Thyroid gland (tissue), 4 donors: Measurements from ENCODE around the gene C19orf38. TPM values are rescaled to one million over a fixed set of nuclear protein-coding genes. Genes with fewer than 3 reads are reported as not detected.
A peak's percentile ranks its signal among the peaks of the same experiment; 100 is the strongest.
"Not testable (repeated sequence)": the region's sequence is repeated elsewhere in the genome, so short reads cannot be mapped to it uniquely, and the experiment has no call there.

ENCODE experiments used
- DNase-seq, 2 donors: peaks; one replicate each; pipeline ENCODE4 v3.0.0-alpha.2; 2019
- H3K27ac ChIP-seq, 3 donors: fragments of 200-600 bp; sonication (generic); 1 replicate in 2 of 3; 2 replicates in 1 of 3; pipeline ENCODE4 v1.5.1; 2016 to 2019; ENCODE audit warnings: mild to moderate bottlenecking in 1 of 3, moderate library complexity in 1 of 3
- H3K27me3 ChIP-seq: fragments of 200-600 bp; sonication (generic); one replicate; pipeline ENCODE4 v1.5.1; 2019
- H3K36me3 ChIP-seq, 2 donors: fragments of 200-600 bp; sonication (generic); one replicate each; pipeline ENCODE4 v1.5.1; 2016 to 2019
- H3K4me1 ChIP-seq, 2 donors: fragments of 200-600 bp; sonication (generic); one replicate each; pipeline ENCODE4 v1.5.1; 2017 to 2019
- H3K4me3 ChIP-seq, 3 donors: fragments of 200-600 bp; sonication (generic); replicated peaks in 1 of 3; 1 replicate in 2 of 3; 2 replicates in 1 of 3; pipeline ENCODE4 v1.5.1; 2016; ENCODE audit warnings: mild to moderate bottlenecking in 1 of 3
- H3K9me3 ChIP-seq: fragments of 200-600 bp; sonication (generic); one replicate; pipeline ENCODE4 v1.5.1; 2017
- POLR2A ChIP-seq, 2 donors: fragments of 450-650 bp; IDR thresholded peaks; one replicate each; pipeline ENCODE4 v1.6.1; 2017; ENCODE audit warnings: antibody characterized with exemption in 2 of 2, mild to moderate bottlenecking in 2 of 2, moderate library complexity in 1 of 2
- WGBS, 2 donors: methylation state at CpG; one replicate each; pipeline ENCODE4 v1.1.5; 2017; 5-methylcytosine and 5-hydroxymethylcytosine counted together
- intact Hi-C: fragments of 100-400 bp; cut with DNase I; formaldehyde crosslinking; loops from one replicate; pipeline ENCODE4 v1.15.1; 2023
- total RNA-seq, 4 donors: library from RNA; depleted of rRNA; stranded (reverse); fragments of >200 nt; gene quantifications; one replicate each; pipeline ENCODE4 v1.2.3, GENCODE V29; 2016
- TF ChIP-seq, protein P1 (sequence below), 6 experiments: fragments of 200-600 bp in 3 of 6; fragments of 450-650 bp in 3 of 6; sonication (generic) in 3 of 6; IDR thresholded peaks; one replicate each; pipeline ENCODE4 v1.5.1; 2016 to 2019; ENCODE audit warnings: antibody characterized with exemption in 6 of 6, mild to moderate bottlenecking in 2 of 6, inconsistent platforms in 1 of 6, moderate library complexity in 1 of 6

The C19orf38 gene
- total RNA-seq, 4 donors from 2014 or later = 1.5 to 1.7 TPM; not detected in 2

DNA sequence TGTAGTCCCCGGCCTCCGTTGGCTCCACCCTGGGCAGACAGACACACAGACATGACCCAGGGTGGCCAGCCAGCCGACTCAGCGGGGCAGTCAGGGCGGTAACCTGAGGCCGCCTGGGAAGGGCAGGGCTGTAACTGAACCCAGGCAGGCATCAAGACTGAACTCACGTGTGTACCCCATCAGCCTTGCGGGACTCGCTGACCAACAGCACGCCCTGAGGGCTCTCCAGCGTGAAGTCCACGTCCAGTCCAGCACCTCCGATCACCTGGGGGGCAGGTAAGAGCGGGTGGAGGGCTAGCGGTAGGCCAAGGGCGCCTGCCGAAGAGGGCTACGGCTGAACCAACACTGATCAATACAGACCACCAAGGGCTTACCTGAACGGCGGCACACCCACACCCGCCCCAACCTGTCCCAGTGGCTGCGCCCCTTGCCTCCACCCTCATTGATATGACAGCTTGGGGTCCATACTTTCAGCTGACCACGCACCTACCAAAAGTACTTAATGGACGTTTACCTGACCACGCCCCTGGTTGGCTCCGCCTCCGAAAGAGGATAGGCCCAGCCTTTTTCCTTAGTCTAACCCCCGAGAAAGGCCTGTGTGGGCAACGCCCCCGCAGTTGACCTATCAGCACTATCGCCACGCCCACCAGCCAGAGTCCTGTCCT is 13.0 kb upstream of the C19orf38 start:
- H3K36me3 ChIP-seq = peaks cover 16 to 27% of the 10 kb centered on the region in 2 donors
- no peaks in the 10 kb centered on the region for H3K27me3 ChIP-seq
- intact Hi-C loops = no loop called here
- no peaks in the 10 kb centered on the region for H3K9me3 ChIP-seq
- peaks cover 6 to 7% of the 10 kb centered on the region in 2 donors for H3K4me1 ChIP-seq
- H3K27ac ChIP-seq = peak overlapping the region; percentile 5 to 99 (median 97)
- WGBS, 2 donors = 39 to 42% methylated on average over 22 to 26 of the region's 32 CpGs
- peak in 1 of 2 donors; percentile 25 for DNase-seq
- TF ChIP-seq, protein P1, sequence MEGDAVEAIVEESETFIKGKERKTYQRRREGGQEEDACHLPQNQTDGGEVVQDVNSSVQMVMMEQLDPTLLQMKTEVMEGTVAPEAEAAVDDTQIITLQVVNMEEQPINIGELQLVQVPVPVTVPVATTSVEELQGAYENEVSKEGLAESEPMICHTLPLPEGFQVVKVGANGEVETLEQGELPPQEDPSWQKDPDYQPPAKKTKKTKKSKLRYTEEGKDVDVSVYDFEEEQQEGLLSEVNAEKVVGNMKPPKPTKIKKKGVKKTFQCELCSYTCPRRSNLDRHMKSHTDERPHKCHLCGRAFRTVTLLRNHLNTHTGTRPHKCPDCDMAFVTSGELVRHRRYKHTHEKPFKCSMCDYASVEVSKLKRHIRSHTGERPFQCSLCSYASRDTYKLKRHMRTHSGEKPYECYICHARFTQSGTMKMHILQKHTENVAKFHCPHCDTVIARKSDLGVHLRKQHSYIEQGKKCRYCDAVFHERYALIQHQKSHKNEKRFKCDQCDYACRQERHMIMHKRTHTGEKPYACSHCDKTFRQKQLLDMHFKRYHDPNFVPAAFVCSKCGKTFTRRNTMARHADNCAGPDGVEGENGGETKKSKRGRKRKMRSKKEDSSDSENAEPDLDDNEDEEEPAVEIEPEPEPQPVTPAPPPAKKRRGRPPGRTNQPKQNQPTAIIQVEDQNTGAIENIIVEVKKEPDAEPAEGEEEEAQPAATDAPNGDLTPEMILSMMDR (IDR thresholded peaks at IDR 0.05) = no peak
- no peak for TF ChIP-seq POLR2A (IDR thresholded peaks at IDR 0.05)
- H3K4me3 ChIP-seq = peak overlapping the region in 1 of 3 donors; percentile 76

DNA sequence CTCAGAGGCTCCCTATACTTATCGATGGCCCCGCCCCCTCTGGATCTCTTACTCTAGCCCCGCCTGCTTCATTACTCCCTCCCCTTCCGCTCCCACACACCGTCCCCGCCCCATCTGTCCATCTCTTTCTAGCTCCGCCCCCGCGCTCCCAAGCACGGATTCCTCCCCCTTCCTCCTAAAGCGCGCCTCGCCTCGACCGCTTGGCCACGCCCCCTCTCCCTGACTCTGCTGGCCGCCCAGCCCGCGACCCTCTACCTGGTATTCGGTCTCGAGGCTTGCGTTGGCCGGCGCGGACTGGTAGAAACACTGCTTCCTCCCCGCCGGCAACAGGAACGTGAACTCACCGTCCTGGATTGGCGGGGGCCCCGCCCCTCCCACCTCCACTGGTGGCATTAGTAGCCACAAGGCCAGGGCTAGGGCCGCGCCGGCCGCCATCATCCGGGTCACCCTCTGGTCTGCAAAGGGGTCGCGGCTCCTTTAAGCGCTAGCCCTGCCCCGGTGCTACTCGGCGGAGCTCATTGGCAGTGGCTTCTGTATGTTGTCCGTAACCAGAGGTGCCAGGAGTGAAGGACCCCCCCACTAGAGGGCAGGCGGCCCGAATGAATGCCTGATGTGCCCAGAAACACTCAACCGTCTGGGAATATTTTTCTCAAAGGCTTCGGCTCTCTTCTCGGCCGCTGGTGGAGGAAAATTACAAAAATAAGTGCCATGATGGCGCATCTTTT is 12.3 kb upstream of the C19orf38 start, which contains the start of gene TMED1:
TSS of gene TMED1 (minus strand) at position 459 of the 725 bp plus-strand sequence. CDS start at position 438, 21 bp downstream.
- H3K36me3 ChIP-seq = peaks cover 16 to 22% of the 10 kb centered on the region in 2 donors
- H3K9me3 ChIP-seq = no peaks in the 10 kb centered on the region
- H3K27me3 ChIP-seq = no peaks in the 10 kb centered on the region
- peak within 1 kb of the TSS; percentile 63 to 76 (median 73) for H3K4me3 ChIP-seq
- peak in 1 of 2 donors; percentile 67 for TF ChIP-seq POLR2A (IDR thresholded peaks at IDR 0.05)
- TF ChIP-seq, protein P1 (IDR thresholded peaks at IDR 0.05) = peak in 5 of 6 experiments; percentile 11 to 44 (median 27)
- intact Hi-C loops = no loop called here
- H3K27ac ChIP-seq = peak within 1 kb of the TSS; percentile 97 to 99 (median 99)
- WGBS, 2 donors = 0 to 1% methylated on average over 30 to 35 of the region's 50 CpGs
- H3K4me1 ChIP-seq = peaks cover 6 to 7% of the 10 kb centered on the region in 2 donors
- DNase-seq = peak; percentile 100

DNA sequence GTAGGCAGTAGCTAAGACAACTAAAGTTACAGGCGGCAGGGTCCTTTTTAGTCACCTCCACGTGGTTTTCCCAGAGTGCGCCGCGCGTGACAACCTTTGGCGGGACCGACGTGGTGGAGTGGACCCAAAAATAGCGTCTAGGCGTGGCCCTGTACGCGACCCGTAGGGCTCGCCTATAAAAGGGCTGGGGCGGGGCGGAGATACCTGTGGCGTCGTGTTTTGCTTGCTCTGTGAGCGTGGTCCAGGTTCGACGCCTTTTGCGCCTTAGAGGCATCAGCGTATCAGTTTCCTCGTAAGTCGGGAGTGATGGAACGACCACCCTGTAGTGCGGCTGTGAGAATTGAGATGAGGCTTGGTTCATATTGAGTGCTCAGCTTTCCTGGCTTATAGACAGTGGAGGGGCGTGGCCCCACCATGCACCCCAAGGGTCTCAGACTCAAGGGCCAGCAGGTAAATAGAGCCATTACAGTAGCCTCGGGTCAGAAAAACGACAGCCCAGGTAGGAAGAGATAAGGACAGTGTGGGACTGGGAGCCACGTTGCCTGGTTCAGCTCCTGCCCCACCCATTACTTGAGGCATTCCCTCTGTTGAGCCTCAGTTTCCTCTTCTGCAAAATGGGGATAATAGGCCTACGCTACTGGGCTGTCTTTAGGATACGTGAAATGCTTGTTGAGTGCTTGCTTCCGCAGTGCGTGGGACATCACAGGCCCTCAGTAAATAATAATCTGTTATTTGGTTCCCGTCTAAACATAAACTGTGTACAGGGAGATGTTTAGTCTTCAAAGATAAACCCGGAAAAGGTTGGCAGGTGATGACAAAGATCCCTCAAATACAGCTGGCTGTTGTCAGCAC is 11.5 kb upstream of the C19orf38 start:
- intact Hi-C loops = no loop called here
- peak overlapping the region; percentile 97 to 99 (median 99) for H3K27ac ChIP-seq
- H3K36me3 ChIP-seq = peaks cover 16% of the 10 kb centered on the region in 2 donors
- H3K9me3 ChIP-seq = no peaks in the 10 kb centered on the region
- WGBS, 2 donors = 31 to 38% methylated on average over 37 to 38 of the region's 38 CpGs
- H3K4me3 ChIP-seq = peak overlapping the region in 2 of 3 donors; percentile 63 to 76
- peaks cover 6 to 7% of the 10 kb centered on the region in 2 donors for H3K4me1 ChIP-seq
- no peaks in the 10 kb centered on the region for H3K27me3 ChIP-seq
- peak; percentile 75 to 86 for DNase-seq
- TF ChIP-seq, protein P1 (IDR thresholded peaks at IDR 0.05) = no peak
- no peak for TF ChIP-seq POLR2A (IDR thresholded peaks at IDR 0.05)

DNA sequence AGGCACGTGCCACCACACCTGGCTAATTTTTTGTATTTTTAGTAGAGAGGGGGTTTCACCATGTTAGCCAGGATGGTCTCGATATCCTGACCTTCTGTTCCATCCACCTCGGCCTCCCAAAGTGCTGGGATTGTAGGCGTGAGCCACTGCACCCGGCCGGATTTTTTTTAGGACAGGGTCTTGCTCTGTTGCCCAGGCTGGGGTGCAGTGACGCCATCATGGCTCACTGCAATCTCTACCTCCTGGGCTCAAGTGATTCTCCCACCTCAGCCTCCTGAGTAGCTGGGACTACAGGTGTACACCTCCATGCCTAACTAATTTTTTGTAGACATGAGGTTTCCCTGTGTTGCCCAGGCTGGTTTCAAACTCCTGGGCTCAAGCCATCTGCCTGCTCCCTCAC is 10.6 kb upstream of the C19orf38 start:
- intact Hi-C loops, H3K4me3 ChIP-seq, DNase-seq, H3K9me3 ChIP-seq, H3K4me1 ChIP-seq, H3K27me3 ChIP-seq, H3K36me3 ChIP-seq, H3K27ac ChIP-seq: not testable (repeated sequence)
- 94 to 99% methylated on average over 7 of the region's 7 CpGs for WGBS, 2 donors

DNA sequence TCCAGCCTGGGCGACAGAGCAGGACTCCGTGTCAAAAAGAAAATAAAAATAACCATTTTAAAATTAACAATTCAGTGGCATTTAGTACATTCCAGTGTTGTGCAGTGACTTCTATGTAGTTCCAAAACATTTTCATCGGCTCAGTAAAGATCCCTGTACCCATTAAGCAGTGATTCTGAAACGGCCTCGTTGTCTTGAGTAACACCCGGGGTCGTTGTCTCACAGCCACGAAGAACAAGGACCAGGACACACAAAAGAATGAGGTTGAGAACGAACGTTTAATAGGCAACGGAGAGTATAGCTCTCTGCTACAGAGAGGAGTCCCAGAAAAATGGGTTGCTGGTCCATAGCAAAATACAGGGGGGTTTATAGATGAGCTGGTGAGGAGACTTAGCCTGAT is 9.8 kb upstream of the C19orf38 start:
- H3K36me3 ChIP-seq = peaks cover 2 to 4% of the 10 kb centered on the region in 2 donors
- H3K4me3 ChIP-seq = no peak overlapping the region
- H3K9me3 ChIP-seq = no peaks in the 10 kb centered on the region
- H3K4me1 ChIP-seq = peaks cover 6 to 7% of the 10 kb centered on the region in 2 donors
- intact Hi-C loops = no loop called here
- no peak overlapping the region for H3K27ac ChIP-seq
- H3K27me3 ChIP-seq = no peaks in the 10 kb centered on the region
- no peak for DNase-seq
- TF ChIP-seq, protein P1 (IDR thresholded peaks at IDR 0.05) = no peak
- no peak for TF ChIP-seq POLR2A (IDR thresholded peaks at IDR 0.05)
- 86% methylated on average over 11 of the region's 11 CpGs for WGBS, 2 donors
